ENCODE results near the gene CDH23. TPM values are rescaled to one million over a fixed set of nuclear protein-coding genes. Genes with fewer than 3 reads are reported as not detected.

The CDH23 gene
- total and polyA plus RNA-seq, 9 of the 15 experiments (the other 6 are each of a cell fraction or from before 2014, with no cell fraction given), result 0.18 to 1.2 (median 0.47) TPM

- POLR2A ChIA-PET, result interaction anchor here (0.6 to 0.8 kb wide), 3 partner anchors 33 to 440 kb away, joined by 3 to 4 read pairs (median 3); no protein-coding TSS in a partner anchor
- Histone ChIP-seq H3K27ac (ENCODE audit: extremely low read depth, low read depth, low read length) (no peak overlapping the region), H2AFZ (ENCODE audit: low read depth, low read length) (no peak overlapping the region), H3K9me3 (replicated peaks; ENCODE audit: control insufficient read depth, insufficient read depth, low read depth, low read length) (no peaks in the 10 kb centered on the region), H3K79me2 (ENCODE audit: control insufficient read depth, insufficient read depth, low read length) (no peaks in the 10 kb centered on the region), H3K9ac (ENCODE audit: insufficient read depth in 1 of 2, low read depth in 2 of 2, low read length in 2 of 2) (no peak overlapping the region), H3K4me3 (no peak overlapping the region), H4K20me1 (replicated peaks; ENCODE audit: control insufficient read depth, insufficient read depth, low read length) (peaks cover 2% of the 10 kb centered on the region; the same call in 1 of the 2 replicates), H3K27me3 (ENCODE audit: control insufficient read depth in 2 of 2, insufficient read depth in 2 of 2, low read length in 2 of 2) (peaks cover 23 to 74% of the 10 kb centered on the region in 2 experiments), H3K4me1 (replicated peaks in 1 of 2; ENCODE audit: control insufficient read depth in 2 of 2, insufficient read depth in 2 of 2, low read length in 2 of 2) (peaks cover 0 to 7% of the 10 kb centered on the region in 2 experiments; a peak in 3 of 5 replicates), H3K36me3 (ENCODE audit: control insufficient read depth, insufficient read depth, low read length) (no peaks in the 10 kb centered on the region), H3K9me1 (ENCODE audit: control insufficient read depth, insufficient read depth, low read length) (no peaks in the 10 kb centered on the region), H3K4me2 (ENCODE audit: insufficient read depth, low read length) (no peak overlapping the region)
- CTCF ChIA-PET (ENCODE audit: low intra/inter-chr PET ratio), result no interaction called here
- WGBS (ENCODE audit: insufficient coverage, low coverage, missing lambda C conversion rate), result 13% methylated on average over 7 of the region's 7 CpGs
- ATAC-seq (no peak; the same call in 2 of the 3 replicates), DNase-seq (ENCODE audit: extremely low read depth in 1 of 4, low spot score in 3 of 4) (no peak), FAIRE-seq (no peak)
- in situ Hi-C loops (cut with MboI), result no loop called here
- no TSS peak for BruUV-seq (replicated peaks)
- intact Hi-C loops (cut with micrococcal nuclease), result loop anchor here (5.0 kb wide), 1 partner anchor 77 kb away; the partner anchor contains the start of gene CDH23
- TF ChIP-seq SUPT5H (IDR thresholded peaks at IDR 0.05) (no peak), JUND (IDR thresholded peaks at IDR 0.05; ENCODE audit: borderline replicate concordance, low read depth, low read length) (no peak), JUND (tag; IDR thresholded peaks at IDR 0.05; ENCODE audit: borderline replicate concordance, low read depth, low read length) (no peak), ZBTB5 (IDR thresholded peaks at IDR 0.05) (no peak), SMARCA5 (IDR thresholded peaks at IDR 0.05) (0 out of 2 replicates have a peak, but pooled peaks have one; percentile 39), ZBED1 (IDR thresholded peaks at IDR 0.05) (no peak), CGGBP1 (CRISPR knock-in tag; IDR thresholded peaks at IDR 0.05) (no peak), ZNF384 (IDR thresholded peaks at IDR 0.05; ENCODE audit: low read depth, low read length) (no peak), CHAMP1 (IDR thresholded peaks at IDR 0.05) (no peak), NCOR1 (IDR thresholded peaks at IDR 0.05) (no peak), KDM2B (CRISPR knock-in tag; IDR thresholded peaks at IDR 0.05) (no peak), BCOR (IDR thresholded peaks at IDR 0.05) (peak; percentile 81)
- TF ChIP-seq, protein P1, sequence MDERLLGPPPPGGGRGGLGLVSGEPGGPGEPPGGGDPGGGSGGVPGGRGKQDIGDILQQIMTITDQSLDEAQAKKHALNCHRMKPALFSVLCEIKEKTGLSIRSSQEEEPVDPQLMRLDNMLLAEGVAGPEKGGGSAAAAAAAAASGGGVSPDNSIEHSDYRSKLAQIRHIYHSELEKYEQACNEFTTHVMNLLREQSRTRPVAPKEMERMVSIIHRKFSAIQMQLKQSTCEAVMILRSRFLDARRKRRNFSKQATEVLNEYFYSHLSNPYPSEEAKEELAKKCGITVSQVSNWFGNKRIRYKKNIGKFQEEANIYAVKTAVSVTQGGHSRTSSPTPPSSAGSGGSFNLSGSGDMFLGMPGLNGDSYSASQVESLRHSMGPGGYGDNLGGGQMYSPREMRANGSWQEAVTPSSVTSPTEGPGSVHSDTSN (CRISPR knock-in tag; IDR thresholded peaks at IDR 0.05; ENCODE audit: low read depth), result no peak
- TF ChIP-seq, protein P1 (tag; conservative IDR thresholded peaks at IDR 0.05; ENCODE audit: low read depth), result no peak
- TF ChIP-seq, protein P2, sequence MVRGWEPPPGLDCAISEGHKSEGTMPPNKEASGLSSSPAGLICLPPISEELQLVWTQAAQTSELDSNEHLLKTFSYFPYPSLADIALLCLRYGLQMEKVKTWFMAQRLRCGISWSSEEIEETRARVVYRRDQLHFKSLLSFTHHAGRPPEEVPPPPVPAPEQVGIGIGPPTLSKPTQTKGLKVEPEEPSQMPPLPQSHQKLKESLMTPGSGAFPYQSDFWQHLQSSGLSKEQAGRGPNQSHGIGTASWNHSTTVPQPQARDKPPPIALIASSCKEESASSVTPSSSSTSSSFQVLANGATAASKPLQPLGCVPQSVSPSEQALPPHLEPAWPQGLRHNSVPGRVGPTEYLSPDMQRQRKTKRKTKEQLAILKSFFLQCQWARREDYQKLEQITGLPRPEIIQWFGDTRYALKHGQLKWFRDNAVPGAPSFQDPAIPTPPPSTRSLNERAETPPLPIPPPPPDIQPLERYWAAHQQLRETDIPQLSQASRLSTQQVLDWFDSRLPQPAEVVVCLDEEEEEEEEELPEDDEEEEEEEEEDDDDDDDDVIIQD (CRISPR knock-in tag; IDR thresholded peaks at IDR 0.05), result no peak
These were observed 78.1 kb downstream of the CDH23 start for GRCh38 chr10:71474702-71475242.
